SHP77 treated with DMSO at 0.1 percent for 48 hours (cell line): ENCODE data around the gene RNF217.
"Not testable (repeated sequence)": the region's sequence is repeated elsewhere in the genome, so short reads cannot be mapped to it uniquely, and the experiment has no call there.

Source experiments
- DNase-seq: peaks from one replicate; lab custom pipeline; 2025; lab: John Stamatoyannopoulos, UW

RNF217 gene, protein sequence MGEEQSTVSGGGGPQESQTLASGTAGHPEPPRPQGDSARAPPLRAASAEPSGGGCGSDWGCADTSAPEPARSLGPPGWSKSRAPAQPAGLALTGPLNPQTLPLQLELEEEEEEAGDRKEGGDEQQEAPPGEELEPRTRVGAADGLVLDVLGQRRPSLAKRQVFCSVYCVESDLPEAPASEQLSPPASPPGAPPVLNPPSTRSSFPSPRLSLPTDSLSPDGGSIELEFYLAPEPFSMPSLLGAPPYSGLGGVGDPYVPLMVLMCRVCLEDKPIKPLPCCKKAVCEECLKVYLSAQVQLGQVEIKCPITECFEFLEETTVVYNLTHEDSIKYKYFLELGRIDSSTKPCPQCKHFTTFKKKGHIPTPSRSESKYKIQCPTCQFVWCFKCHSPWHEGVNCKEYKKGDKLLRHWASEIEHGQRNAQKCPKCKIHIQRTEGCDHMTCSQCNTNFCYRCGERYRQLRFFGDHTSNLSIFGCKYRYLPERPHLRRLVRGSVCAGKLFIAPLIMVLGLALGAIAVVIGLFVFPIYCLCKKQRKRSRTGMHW

DNA sequence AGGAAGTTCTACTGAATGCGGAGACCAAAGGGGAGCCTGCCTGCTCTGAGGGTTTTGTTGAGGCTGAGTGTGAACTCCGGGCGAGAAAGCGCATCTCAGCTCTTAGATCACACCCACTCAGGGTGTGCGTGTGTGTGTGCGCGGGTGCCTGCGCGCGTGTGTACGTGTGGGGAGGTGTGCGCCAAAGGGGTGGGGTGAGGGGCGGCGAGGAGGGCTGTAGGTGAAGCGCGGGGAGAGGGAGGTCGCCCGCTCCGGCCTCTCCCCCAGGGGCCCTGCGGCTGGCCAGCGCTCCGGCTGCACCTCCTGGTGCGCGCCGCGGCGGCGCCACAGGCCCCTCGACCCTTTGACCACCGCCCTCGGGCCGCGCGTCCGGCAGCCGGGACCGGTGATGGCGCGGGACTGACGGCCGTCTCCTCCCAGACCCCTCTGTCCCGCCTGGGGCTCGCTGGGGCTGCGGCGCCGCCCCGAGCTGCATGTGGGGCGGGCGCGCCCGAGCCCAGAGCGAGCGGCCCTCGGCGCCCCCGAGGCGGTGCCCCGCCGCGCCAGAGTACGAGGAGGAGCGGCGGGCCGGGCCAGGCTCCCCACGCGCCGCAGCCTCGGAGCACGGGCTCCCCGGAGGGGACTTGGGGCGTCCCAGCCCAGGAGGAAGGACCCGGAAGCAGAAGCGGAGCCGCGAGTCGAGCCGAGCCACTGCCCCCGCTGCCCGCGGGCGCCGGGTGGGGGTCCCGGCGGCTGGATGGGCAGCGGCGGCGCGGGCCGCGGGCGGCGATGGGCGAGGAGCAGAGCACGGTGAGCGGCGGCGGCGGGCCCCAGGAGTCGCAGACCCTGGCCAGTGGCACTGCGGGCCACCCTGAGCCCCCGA is at the start of gene RNF217:
TSS of gene RNF217 (plus strand) at position 661 of the 862 bp plus-strand sequence. CDS start at position 769, 108 bp downstream.
- DNase-seq = no peak

GRCh38 chr6:124913056-124913455 is 49.2 kb upstream of the RNF217 start:
- no peak for DNase-seq

- DNase-seq = no peak
Observed at GRCh38 chr6:124917769-124918168, 44.5 kb upstream of the RNF217 start.

DNA sequence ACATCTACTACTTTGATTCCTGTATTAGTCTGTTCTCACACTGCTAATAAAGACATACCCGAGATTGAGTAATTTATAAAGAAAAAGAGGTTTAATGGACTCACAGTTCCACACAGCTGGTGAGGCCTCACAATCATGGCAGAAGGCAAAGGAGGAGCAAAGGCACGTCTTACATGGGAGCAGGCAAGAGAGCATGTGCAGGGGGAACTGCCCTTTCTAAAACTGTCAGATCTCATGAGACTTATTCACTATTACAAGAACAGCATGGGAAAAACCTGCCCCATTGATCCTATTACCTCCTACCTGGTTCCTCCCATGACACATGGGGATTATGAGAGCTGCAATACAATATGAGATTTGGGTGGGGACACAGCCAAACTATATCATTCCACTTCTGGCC is 42.5 kb upstream of the RNF217 start:
- DNase-seq = not testable (repeated sequence)

- DNase-seq = peak; percentile 28
Observed at GRCh38 chr6:124924333-124924759, 37.9 kb upstream of the RNF217 start.

- DNase-seq = no peak
Observed at GRCh38 chr6:124926435-124926834, 35.8 kb upstream of the RNF217 start.

DNA sequence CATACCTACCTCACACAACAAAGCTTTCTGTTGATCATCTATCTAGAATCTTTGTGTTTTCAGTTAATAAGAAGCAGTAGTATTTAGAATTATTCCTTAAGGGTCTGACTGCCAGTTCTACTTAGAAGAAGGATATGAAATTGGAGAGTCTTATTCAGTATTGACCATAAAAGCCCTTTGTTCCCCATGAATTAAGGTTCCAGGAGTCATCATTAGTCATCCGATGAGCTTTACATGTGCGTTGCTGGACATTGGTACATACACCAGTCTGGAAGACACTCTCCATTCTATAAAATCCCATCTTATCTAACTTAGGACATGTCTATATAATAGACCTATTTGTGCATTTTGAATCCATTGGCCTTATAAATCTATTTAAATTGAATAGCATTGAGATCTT is 34.4 kb upstream of the RNF217 start:
- DNase-seq = no peak

DNA sequence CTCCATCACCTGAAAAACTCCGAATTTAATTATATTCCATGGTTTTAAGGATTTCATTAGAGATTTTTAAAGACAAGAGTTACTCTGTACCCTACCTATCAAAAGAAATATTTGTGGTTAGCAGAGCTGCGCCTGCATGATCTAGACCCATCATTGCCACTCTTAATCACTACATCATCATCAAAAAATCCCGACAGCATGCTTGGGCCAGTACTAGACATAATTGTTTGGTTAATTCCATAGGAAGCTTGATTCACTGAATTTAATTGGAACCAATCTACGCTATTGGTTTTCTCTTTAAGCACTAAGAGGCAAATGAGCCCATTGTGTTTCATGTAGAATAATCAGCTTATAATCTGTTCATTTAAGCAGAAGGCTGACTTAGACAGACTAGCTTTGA is 33.4 kb upstream of the RNF217 start:
- DNase-seq = no peak

- DNase-seq = no peak
Observed at GRCh38 chr6:124937645-124938044, 24.6 kb upstream of the RNF217 start.

DNA sequence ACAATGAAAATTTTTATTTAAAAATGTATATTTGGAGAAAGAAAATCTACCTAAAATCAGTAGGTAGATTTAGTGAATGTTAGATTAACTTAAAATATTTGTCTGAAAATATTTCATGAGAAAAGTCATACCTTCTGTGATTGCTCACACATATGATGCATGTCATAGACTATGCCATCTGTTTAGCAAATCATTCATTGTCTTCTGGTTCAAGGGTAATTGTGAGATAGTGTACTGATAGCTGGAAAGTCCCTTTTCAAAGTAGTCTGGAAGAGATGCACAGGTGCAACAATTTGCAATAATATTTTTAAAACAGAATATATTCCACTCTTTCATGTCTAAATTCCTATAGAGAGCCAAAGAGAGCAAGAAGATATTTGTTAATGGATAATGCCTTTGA is 21.0 kb upstream of the RNF217 start:
- no peak for DNase-seq

- no peak for DNase-seq
Observed at GRCh38 chr6:124943658-124944057, 18.6 kb upstream of the RNF217 start.

- DNase-seq = no peak
Observed at GRCh38 chr6:124947971-124948451, 14.2 kb upstream of the RNF217 start.

DNA sequence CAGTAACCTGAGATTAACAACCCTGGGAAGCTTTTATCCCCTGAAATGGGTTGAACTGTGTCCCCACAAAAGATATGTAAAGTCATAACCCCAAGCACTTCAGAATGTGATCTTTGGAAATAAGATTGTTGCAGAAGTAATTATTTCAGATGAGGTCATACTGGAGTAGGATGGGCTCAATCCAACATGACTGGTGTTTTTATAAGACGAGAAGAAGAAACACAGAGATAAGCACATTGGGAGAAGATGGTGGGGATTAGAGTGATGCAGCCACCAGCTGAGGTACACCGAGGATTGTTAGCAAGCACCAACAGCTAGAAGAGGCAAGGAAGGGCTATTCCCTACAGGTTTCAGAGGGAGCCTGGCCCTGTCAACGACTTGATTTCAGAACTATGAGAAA is 12.5 kb upstream of the RNF217 start:
- DNase-seq = no peak

DNA sequence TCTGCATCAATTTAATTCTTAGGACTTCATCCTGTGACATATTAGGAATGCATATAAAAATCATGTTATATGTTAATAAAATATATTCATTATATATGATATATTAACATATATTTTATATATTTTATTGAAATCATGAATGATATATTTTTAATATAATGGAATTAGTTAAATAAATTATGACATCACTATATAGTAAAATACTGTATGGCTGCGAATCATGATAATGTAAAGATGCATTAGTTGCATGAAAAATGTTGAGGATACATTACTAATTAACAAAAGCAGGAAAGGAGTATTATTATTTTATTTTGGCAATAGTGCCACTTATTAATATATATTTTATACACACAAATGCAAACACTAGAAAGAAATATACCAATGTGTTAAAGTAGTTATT is 8.4 kb upstream of the RNF217 start:
- no peak for DNase-seq

DNA sequence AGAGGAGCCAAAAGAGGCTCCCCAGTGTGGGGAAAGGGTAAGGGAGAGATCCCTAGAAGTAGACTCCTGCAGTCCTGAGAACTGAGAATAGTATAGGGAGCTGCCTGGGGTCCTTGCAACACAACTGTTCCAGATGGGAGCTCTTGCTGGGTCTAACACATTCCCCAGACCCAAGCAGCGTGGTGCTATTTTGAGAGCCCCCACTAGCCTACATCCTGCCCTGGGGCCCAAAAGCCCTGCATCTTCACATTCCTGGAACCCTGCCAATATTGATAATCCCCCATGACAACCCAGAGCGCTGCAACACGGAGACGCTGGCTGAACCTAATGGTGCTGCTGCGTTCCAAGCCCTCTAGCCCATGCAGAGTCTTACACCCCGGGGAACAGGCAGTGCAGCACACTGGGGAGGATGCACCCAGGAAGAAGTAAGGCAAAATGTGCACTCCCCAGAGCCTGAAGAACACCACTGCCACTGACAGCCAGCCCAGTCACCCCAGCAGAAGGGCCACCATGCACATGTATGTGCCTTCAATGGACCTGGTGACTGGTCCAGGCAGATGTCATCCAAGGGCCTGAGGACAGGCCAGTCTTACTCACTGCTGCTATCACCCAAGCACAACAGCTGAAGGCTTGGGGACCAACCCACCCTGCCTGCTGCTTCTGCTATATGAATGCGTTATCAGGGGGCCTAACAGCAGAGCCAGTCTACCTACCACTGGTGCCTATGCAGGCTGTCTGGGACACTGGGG is 7.0 kb upstream of the RNF217 start:
- no peak for DNase-seq

- no peak for DNase-seq
Observed at GRCh38 chr6:124956018-124956417, 6.2 kb upstream of the RNF217 start.

GRCh38 chr6:124958149-124958548 is 4.1 kb upstream of the RNF217 start:
- DNase-seq = no peak

DNA sequence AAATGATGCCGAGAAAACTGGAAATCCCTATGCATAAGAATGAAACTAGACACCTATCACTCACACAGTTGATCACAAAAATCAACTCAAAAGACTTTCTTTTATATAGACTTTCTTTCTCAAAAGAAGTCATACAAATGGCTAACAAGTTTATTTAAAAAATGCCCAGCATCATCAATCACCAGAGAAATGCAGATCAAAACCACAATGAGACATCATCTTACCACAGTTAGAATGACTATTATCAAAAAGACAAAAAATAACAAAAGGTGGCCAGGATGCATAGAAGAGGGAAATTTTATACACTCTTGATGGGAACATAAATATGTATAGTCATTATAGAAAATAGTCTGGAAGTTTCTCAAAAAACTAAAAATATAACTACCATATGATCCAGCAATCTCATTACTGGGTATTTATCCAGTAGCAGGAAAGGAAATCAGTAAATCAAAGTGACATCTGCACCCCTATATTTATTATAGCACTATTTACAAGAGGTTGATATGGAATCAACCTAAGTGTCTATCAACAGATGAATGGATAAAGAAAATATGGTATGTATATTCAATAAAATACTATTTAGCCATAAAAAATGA is 3.4 kb upstream of the RNF217 start:
- no peak for DNase-seq

DNA sequence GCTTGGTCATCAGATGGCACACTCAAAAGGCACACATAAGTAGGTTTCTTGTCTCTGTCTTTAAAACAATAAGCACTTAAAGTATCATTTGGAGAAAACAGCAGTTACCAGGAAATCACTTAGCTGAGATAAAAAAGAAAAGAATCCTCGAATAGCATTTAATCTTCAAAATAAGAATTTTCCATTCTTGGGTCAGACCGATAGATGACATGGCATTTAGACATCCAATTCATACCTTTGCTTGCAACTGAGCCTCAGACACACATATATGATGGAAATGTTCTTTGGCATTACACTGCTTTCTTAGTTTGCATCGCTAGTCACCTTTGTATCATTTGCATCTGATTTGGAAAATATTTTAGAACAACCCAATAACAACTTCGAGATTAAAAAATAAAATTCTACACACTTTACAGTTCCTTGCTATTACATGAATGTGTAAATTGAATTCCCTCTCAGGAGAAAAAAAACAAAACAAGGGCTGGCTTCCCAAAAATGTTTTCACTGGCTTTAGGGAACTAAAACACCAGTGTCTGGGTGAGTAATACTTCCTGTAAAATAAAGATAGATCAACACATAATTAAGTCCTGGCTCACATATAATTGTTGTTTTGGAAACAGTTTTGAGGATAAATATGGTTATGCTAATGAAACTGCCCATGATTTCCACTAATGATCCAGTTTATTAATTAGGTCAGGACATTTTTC is 1.3 kb upstream of the RNF217 start:
- no peak for DNase-seq

- no peak for DNase-seq
Observed at GRCh38 chr6:124961464-124961776, 817 bp upstream of the RNF217 start.
